ENCODE results near the gene CRYAA. TPM values are rescaled to one million over a fixed set of nuclear protein-coding genes. Genes with fewer than 3 reads are reported as not detected.
"Not testable (repeated sequence)": the region's sequence is repeated elsewhere in the genome, so short reads cannot be mapped to it uniquely, and the experiment has no call there.

The CRYAA gene
- total RNA-seq, 1 experiment from 2014 or later: not detected

DNA sequence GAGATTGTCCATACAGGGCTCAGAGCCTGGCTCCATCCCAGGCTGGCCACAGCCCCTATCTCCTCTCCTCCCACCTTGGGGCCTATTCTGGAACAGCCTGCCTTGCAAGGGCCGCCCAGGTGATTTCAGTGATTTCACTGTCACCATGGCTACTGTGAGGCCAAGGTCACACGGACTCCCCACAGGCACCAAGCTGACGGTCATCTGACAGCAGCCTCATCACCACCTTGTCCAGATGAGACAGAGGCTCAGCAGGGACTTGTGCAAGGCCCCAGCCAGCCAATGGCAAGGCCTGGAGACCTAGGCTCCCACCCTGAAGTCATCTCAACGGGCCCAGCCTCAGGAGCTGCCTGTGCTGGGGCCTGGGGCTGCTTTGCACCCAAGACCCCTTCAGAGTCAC is 6.2 kb downstream of the CRYAA start:
- in situ Hi-C loops (cut with HindIII; ENCODE audit: low sequenced_read_pairs); DNase-seq (ENCODE audit: low spot score): not testable (repeated sequence)

DNA sequence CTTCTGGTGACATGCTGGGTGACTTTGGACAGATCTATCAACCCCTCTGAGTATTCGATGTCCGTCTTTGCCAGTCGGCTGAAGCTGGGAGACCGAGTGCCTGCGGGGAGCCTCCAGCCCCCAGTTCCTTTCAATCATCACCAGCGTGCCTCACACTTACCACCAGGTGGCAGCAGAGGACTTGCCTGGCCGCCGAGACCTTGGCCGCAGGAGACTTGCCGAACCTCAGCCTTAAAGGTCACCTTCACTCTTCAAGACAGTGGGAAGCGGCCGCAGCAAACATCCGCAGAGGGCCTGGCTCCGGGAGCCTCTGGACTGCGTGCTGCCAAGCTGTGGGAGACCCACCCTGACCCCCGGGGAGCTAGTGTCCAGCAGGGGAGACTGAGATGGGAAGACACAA is 7.8 kb downstream of the CRYAA start:
- in situ Hi-C loops (cut with HindIII; ENCODE audit: low sequenced_read_pairs); DNase-seq (ENCODE audit: low spot score): not testable (repeated sequence)

GRCh38 chr21:43177043-43177906 is 8.5 kb downstream of the CRYAA start:
- in situ Hi-C loops (cut with HindIII; ENCODE audit: low sequenced_read_pairs); DNase-seq (ENCODE audit: low spot score): not testable (repeated sequence)

DNA sequence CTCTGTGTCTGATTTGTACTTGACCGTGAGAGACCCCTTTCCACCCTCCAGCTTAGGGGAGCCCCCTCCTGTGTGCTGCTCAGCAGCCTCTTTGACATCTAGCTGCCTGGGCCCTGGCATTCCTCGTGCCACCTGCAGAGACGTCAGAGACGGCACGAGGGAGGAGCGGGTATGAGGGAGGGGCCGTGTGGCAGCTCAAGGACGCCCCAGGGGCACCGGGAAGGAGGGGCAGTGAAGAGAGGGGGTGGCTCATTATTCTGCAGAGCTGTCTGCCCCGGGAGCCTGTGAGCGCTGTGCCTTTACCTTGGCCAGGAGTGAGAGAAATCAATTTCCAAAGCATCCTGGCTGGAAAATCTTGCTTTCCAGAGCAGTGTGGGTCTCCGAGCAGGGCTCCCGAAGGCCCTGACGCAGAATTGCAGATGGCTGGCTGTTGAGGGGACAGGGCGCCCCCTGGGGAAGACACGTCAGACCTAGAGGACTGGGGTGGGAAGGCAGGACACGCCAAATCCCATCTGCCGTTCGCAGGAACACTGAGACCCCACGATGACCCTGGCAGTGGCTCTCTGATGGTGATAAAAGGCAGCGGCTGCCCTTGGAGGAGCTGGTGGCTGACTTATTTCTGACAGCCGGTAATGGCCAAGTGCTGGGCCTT is 9.5 kb downstream of the CRYAA start:
- in situ Hi-C loops (cut with HindIII; ENCODE audit: low sequenced_read_pairs); DNase-seq (ENCODE audit: low spot score): not testable (repeated sequence)

DNA sequence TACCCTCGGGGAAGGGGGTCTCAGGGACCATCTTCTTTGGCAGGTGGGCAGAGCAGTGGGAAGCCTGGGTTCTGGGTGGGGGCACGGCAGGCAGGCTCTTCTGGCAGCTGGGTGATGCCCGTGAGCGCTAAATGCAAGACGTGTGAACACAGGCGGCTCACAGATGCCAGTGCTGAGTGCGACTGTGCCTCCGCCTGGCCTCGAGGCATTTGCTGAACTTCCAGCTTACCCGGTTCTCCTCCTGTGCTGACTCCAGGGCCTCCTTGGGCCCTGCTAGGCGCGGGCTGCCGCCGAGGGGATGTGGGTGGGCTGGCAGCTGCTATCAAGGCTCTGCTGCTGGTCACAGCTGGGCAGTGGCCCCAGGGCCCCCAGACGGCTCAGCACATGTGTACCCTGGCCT is 12.2 kb downstream of the CRYAA start:
- in situ Hi-C loops (cut with HindIII; ENCODE audit: low sequenced_read_pairs); DNase-seq (ENCODE audit: low spot score): not testable (repeated sequence)

GRCh38 chr21:43187268-43187667 is 18.5 kb downstream of the CRYAA start:
- in situ Hi-C loops (cut with HindIII; ENCODE audit: low sequenced_read_pairs); DNase-seq (ENCODE audit: low spot score): not testable (repeated sequence)

DNA sequence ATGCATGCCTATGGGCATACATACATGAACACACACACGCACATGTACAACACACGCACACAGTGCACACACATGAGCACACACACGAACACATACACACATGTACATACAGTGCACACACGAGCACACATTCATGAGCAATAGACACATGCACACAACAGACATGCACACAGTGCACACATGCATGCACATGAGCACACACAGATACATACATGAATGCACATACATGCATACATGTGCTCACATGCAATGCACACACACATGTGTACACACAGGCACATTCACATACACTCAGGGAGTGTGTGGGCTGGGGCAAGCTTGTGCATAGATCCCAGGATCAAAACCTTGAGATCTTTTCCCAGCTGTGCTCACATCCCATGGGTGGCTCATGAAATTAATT is 18.9 kb downstream of the CRYAA start:
- no peak for DNase-seq (ENCODE audit: low spot score)
- in situ Hi-C loops (cut with HindIII; ENCODE audit: low sequenced_read_pairs): no loop called here

DNA sequence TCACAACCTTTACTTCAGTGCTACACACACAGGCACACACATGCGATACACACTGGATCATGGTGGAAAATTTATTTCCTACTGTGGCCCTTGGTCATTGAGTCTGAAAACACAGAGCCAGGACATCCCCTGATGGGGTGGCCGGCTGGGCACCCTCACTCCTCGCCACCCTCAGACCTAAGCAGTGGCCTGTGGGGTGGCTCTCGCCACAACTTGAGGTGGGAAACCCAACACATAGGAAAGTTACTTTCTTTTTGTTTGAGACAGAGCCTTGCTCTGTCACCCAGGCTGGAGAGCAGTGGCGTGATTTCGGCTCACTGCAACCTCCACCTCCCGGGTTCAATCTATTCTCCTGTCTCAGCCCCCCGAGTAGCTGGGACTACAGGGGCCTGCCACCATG is 19.4 kb downstream of the CRYAA start:
- no peak for DNase-seq (ENCODE audit: low spot score)
- in situ Hi-C loops (cut with HindIII; ENCODE audit: low sequenced_read_pairs): no loop called here

GRCh38 chr21:43188592-43189210 is 19.9 kb downstream of the CRYAA start:
- in situ Hi-C loops (cut with HindIII; ENCODE audit: low sequenced_read_pairs): no loop called here
- DNase-seq (ENCODE audit: low spot score): peak; percentile 75

DNA sequence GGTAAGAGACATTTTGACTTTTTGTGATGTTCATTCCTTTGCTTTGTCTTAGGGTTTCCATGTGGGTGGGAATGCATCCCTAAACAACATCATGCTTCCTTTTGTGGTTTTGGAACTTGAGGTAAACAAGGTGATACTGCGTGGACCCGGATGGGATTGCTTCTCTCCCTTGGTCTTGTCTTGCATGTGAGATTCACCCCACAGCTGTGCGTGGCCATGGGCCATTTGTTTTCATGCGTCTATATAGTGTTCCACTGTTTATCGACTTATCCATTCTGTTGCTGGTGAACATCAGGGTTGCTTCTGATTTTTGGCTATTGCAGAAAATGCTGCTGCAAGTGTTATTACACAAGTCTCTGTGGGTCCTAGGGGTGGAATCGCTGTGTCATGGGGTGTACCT is 21.1 kb downstream of the CRYAA start:
- DNase-seq (ENCODE audit: low spot score): no peak

GRCh38 chr21:43190544-43190943 is 21.7 kb downstream of the CRYAA start:
- in situ Hi-C loops (cut with HindIII; ENCODE audit: low sequenced_read_pairs): no loop called here
- DNase-seq (ENCODE audit: low spot score): no peak

More for the DNA sequence above, 21.1 kb downstream of the CRYAA start:
- in situ Hi-C loops (cut with HindIII; ENCODE audit: low sequenced_read_pairs): no loop called here

DNA sequence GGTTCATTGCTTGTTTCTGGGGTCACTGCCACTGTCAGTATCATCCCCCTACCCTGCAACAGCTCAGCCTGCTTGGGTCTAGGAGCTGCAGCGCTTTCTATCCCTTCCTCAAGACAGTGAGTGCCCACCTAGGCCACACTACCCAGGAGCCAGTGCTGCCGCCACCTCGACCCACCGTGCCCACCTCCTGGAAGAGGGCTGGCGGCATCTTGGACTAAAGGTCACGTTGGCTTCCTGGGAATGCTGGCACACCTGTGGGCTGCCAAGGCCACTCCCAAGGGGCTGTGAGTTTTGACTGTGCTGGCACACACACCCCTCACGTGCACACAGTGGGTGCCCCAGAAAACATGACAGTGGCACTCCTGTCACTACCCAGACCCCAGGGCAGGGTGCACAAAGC is 22.1 kb downstream of the CRYAA start:
- in situ Hi-C loops (cut with HindIII; ENCODE audit: low sequenced_read_pairs): no loop called here
- no peak for DNase-seq (ENCODE audit: low spot score)

DNA sequence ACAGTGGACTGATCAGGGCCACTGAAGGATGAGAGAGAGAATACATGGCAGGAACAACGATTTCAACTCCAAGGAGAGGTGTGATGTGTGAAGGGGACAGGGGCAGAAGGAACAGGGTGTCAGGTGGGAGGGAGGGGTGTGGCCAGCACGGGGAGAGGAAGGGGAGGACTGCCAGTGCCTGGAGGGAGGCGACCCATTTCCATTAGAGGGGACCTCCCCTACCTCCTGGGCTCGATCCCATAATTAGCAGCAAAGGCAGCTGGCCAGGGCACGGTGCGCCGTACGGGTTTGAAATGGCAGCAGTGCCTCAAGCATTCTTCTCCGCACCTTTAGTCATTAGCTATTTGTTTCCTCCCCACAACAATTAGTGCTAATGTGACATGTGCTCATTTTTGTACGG is 22.7 kb downstream of the CRYAA start:
- DNase-seq (ENCODE audit: low spot score): no peak
- in situ Hi-C loops (cut with HindIII; ENCODE audit: low sequenced_read_pairs): no loop called here

GRCh38 chr21:43191971-43192370 is 23.2 kb downstream of the CRYAA start:
- DNase-seq (ENCODE audit: low spot score): no peak
- in situ Hi-C loops (cut with HindIII; ENCODE audit: low sequenced_read_pairs): no loop called here

DNA sequence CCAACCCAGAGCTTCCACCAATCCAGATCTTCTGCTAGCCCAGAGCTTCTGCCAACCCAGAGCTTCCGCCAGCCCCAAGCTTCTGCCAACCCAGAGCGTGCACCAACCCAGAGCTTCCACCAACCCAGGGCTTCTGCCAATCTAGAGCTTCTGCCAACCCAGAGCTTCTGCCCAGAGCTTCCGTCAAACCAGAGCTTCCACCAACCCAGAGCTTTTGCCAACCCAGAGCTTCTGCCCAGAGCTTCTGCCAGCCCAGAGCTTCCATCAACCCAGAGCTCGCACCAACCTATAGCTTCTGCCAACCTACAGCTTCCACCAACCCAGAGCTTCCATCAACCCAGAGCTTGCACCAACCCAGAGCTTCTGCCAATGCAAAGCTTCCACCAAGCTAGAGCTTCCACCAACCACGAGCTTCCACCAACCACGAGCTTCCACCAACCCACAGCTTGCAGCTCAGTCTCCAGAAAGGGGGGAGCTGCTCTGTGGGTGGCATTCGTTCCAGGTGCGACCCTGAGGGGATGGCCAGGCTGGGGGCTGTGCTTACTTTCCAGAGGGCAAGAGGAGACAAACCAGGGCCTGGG is 23.8 kb downstream of the CRYAA start:
- peak; percentile 36 for DNase-seq (ENCODE audit: low spot score)
- in situ Hi-C loops (cut with HindIII; ENCODE audit: low sequenced_read_pairs): no loop called here

DNA sequence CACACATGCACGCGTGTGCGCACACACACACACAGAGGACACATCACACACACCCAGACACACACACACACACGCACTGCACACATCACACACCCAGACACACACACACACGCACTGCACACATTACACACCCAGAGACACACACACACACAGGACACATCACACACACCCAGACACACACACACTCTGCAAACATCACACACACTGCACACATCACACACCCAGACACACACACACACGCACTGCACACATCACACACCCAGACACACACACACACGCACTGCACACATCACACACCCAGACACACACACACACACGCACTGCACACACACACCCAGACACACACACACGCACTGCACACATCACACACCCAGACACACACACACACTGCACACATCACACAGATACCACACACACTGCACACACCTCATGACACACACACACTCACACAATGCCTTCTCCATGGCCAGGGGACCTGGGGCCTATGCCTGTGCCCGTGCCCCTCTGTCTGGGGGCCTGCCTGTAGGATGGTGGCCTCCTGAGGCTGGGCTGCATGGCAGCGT is 24.4 kb downstream of the CRYAA start:
- in situ Hi-C loops (cut with HindIII; ENCODE audit: low sequenced_read_pairs): no loop called here
- no peak for DNase-seq (ENCODE audit: low spot score)

GRCh38 chr21:43193651-43194302 is 25.0 kb downstream of the CRYAA start:
- no peak for DNase-seq (ENCODE audit: low spot score)
- in situ Hi-C loops (cut with HindIII; ENCODE audit: low sequenced_read_pairs): no loop called here

DNA sequence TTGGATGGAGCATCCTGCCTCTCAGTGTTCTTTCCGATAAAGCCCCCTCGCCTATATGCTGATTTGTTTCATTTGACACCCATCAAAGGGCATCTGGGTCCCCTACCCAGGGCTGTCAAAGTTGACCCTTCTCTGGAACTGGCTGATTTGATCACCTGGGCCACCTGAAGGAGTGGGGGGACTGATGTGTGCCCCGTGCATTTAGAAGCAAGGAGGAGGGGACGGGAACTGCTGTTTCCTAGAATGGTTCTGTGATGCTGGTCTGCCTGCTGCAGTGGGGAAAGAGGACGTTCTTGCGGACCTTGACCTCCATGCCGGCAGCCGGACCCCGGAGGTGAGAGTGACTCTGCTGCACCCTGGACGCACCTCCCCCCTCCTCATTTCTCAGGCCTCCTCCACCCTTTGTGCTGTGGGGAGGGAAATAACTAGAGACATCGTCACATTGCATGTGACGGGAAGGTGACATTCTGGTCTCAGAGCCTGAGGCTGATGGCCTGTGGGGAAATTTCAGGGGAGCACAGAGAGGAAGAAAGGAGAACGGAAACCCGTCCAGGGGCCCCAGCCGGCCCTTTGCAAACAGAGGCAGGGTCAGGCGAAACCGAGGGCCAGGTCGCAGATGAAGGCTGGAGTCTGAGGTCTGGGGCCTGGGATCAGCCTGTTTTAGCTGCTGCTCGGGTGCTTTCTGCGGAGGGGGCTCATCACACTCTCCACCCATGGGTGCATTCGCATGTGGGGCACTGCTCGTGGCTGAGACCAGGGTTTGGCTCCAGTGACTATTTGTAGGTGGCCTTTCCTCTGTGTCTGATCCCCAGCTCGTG is 25.7 kb downstream of the CRYAA start:
- no peak for DNase-seq (ENCODE audit: low spot score)
- in situ Hi-C loops (cut with HindIII; ENCODE audit: low sequenced_read_pairs): no loop called here
